ENCODE data around the gene KYAT1.

DNA sequence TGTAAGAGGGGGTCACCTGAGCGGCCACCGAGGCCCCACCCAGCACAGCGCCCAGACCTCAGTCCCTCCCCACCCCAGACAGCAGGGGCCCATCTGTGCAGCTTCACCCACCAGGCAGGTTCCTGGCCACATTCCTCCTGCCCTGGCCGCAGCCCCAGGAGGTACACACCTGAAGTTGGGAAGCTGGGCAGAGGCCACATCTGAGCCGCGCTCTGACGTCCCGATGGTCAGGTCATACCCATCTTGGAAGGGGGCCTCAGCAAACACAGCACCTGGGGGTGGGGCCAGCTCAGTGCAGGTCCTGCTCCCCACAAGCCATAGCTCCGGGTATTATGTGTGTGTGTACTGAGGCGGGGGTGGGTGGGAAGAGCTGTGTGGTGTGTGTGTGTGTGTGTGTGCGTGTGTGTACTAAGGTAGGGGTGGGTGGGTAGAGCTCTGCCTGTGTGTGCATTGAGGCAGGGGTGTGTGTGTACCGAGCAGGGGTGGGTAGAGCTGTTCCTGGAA is 57.8 kb downstream of the KYAT1 start:
- no peak for TF ChIP-seq SOX6 (IDR thresholded peaks at IDR 0.05)
- no peak for TF ChIP-seq SOX6 (CRISPR knock-in tag; IDR thresholded peaks at IDR 0.05)
- no peak for TF ChIP-seq MYC (CRISPR knock-in tag; IDR thresholded peaks at IDR 0.05; ENCODE audit: borderline replicate concordance)
- TF ChIP-seq ZNF644 (CRISPR knock-in tag; IDR thresholded peaks at IDR 0.05; ENCODE audit: low read depth), result no peak
- TF ChIP-seq ZNF431 (CRISPR knock-in tag; IDR thresholded peaks at IDR 0.05; ENCODE audit: borderline replicate concordance, low read depth), result no peak
- TF ChIP-seq, protein P1, sequence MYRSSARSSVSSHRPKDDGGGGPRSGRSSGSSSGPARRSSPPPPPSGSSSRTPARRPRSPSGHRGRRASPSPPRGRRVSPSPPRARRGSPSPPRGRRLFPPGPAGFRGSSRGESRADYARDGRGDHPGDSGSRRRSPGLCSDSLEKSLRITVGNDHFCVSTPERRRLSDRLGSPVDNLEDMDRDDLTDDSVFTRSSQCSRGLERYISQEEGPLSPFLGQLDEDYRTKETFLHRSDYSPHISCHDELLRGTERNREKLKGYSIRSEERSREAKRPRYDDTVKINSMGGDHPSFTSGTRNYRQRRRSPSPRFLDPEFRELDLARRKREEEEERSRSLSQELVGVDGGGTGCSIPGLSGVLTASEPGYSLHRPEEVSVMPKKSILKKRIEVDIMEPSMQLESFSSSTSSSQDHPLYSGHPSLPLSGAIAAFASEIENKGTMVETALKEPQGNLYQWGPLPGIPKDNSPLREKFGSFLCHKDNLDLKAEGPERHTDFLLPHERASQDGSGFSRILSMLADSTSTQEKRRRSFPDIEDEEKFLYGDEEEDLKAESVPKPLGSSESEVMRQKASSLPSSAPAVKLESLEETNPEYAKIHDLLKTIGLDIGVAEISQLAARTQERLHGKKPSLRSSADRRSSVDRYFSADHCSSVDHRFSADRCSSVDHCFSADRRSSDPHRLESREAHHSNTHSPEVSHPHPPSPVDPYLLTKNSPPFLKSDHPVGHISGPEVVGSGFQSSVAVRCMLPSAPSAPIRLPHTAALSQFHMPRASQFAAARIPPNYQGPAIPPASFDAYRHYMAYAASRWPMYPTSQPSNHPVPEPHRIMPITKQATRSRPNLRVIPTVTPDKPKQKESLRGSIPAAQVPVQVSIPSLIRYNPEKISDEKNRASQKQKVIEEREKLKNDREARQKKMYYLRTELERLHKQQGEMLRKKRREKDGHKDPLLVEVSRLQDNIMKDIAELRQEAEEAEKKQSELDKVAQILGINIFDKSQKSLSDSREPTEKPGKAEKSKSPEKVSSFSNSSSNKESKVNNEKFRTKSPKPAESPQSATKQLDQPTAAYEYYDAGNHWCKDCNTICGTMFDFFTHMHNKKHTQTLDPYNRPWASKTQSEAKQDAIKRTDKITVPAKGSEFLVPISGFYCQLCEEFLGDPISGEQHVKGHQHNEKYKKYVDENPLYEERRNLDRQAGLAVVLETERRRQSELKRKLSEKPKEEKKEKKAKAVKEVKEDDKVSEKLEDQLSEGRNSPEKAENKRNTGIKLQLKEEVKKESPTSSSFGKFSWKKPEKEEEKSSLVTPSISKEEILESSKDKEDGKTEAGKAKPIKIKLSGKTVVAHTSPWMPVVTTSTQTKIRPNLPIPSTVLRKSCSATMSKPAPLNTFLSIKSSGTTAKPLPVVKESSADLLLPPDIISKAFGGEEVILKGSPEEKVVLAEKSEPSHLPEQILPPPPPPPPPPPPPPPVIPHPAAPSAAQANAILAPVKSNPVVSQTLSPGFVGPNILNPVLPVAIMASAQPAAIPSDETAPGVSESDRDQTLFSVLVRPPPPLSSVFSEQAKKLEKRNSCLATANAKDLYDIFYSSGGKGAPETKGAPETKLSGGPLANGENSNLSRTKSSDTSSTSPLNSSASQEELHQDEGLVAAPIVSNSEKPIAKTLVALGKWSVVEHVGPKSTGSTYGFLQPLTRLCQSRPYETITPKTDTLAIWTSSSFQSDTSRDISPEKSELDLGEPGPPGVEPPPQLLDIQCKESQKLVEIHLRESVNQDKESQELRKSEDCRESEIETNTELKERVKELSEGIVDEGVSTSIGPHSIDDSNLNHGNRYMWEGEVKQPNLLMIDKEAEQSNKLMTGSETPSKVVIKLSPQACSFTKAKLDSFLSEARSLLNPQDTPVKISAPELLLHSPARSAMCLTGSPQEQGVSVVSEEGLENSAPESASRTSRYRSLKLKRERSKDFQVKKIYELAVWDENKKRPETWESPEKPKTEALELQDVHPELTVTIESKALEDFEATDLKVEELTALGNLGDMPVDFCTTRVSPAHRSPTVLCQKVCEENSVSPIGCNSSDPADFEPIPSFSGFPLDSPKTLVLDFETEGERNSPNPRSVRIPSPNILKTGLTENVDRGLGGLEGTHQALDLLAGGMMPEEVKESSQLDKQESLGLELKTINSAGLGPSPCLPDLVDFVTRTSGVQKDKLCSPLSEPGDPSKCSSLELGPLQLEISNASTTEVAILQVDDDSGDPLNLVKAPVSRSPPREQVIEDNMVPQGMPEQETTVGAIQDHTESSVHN (CRISPR knock-in tag; IDR thresholded peaks at IDR 0.05), result no peak
